Activated CD4-positive, alpha-beta T cell treated with anti-CD3 and anti-CD28 coated beads for 36 hours (primary cell): ENCODE data around the gene ASGR2. TPM values are rescaled to one million over a fixed set of nuclear protein-coding genes. Genes with fewer than 3 reads are reported as not detected.
A peak's percentile ranks its signal among the peaks of the same experiment; 100 is the strongest.
"Not testable (repeated sequence)": the region's sequence is repeated elsewhere in the genome, so short reads cannot be mapped to it uniquely, and the experiment has no call there.

Experiments
- ATAC-seq: fragments of 200-7000 bp; cut with Tn5 transposase; one replicate; pipeline ENCODE4 v1.10.0; 2021; ENCODE audit warnings: mild to moderate bottlenecking, moderate library complexity
- CTCF ChIA-PET: fragments of 350-600 bp; sonication (Branson Sonifier 250); formaldehyde crosslinking; loops from one replicate; lab custom pipeline; 2021; ENCODE audit warnings: antibody characterized with exemption; lab: Charles Lee
- POLR2A ChIA-PET: fragments of 350-600 bp; sonication (Branson Sonifier 250); formaldehyde crosslinking; loops from one replicate; lab custom pipeline; 2021; ENCODE audit warnings: antibody characterized with exemption, inconsistent platforms; lab: Charles Lee
- DNase-seq: peaks from one replicate; pipeline ENCODE4 v3.0.0-alpha.2; 2020
- H3K27ac Mint-ChIP-seq: one replicate; pipeline ENCODE4 v1.8.0; 2021; ENCODE audit warnings: mixed read lengths
- H3K27me3 Mint-ChIP-seq: one replicate; pipeline ENCODE4 v1.8.0; 2021; ENCODE audit warnings: mixed read lengths
- H3K36me3 Mint-ChIP-seq: one replicate; pipeline ENCODE4 v1.8.0; 2021; ENCODE audit warnings: low read depth, mixed read lengths
- H3K4me1 Mint-ChIP-seq: one replicate; pipeline ENCODE4 v1.8.0; 2021; ENCODE audit warnings: mixed read lengths
- H3K4me3 Mint-ChIP-seq: one replicate; pipeline ENCODE4 v1.8.0; 2021; ENCODE audit warnings: mild to moderate bottlenecking, moderate library complexity, mixed read lengths
- H3K9me3 Mint-ChIP-seq: one replicate; pipeline ENCODE4 v1.8.0; 2021; ENCODE audit warnings: low read depth, mixed read lengths
- intact Hi-C, 2 experiments: fragments of 100-400 bp; cut with DNase I in 1 of 2; cut with micrococcal nuclease in 1 of 2; formaldehyde crosslinking; loops; one replicate each; pipeline versions ENCODE4 v1.14.2 to v1.15.1; 2022 to 2024; cut with DNase I, micrococcal nuclease
- total RNA-seq, 2 experiments: library from RNA; stranded (reverse); gene quantifications; one replicate each; pipeline ENCODE4 v1.2.3, GENCODE V29; 2021

Gene ASGR2
- not detected for total RNA-seq

GRCh38 chr17:7114241-7114874 lies at the start of gene ASGR2:
Gene ASGR2 (minus strand): TSS chr17:7114822. CDS start chr17:7114240, 582 bp downstream.
- intact Hi-C loops = no loop called here
- DNase-seq = no peak
- CTCF ChIA-PET = interaction anchor here (0.5 kb wide), 1 partner anchor 19 kb away, joined by 3 read pairs; no protein-coding TSS in a partner anchor
- no peak for ATAC-seq
- no peak within 1 kb of the TSS for H3K4me3 Mint-ChIP-seq
- no peak within 1 kb of the TSS for H3K27ac Mint-ChIP-seq
- H3K36me3 Mint-ChIP-seq = no peaks in the 10 kb centered on the region
- no peaks in the 10 kb centered on the region for H3K27me3 Mint-ChIP-seq
- POLR2A ChIA-PET = interaction anchor here (0.5 kb wide), 1 partner anchor 247 kb away, joined by 5 read pairs; no protein-coding TSS in a partner anchor
- H3K4me1 Mint-ChIP-seq = peaks cover 7% of the 10 kb centered on the region
- no peaks in the 10 kb centered on the region for H3K9me3 Mint-ChIP-seq

GRCh38 chr17:7159571-7159970 lies 44.9 kb upstream of the ASGR2 start:
- H3K36me3 Mint-ChIP-seq, H3K9me3 Mint-ChIP-seq, DNase-seq, intact Hi-C loops, H3K4me3 Mint-ChIP-seq, ATAC-seq, H3K27ac Mint-ChIP-seq, H3K4me1 Mint-ChIP-seq, H3K27me3 Mint-ChIP-seq: not testable (repeated sequence)
- POLR2A ChIA-PET = interaction anchor here (0.7 kb wide), 1 partner anchor 37 kb away, joined by 4 read pairs; no protein-coding TSS in a partner anchor
- CTCF ChIA-PET = interaction anchor here (0.5 kb wide), 1 partner anchor 24 kb away, joined by 3 read pairs; no protein-coding TSS in a partner anchor

- H3K4me1 Mint-ChIP-seq, DNase-seq, H3K36me3 Mint-ChIP-seq, ATAC-seq, H3K9me3 Mint-ChIP-seq, CTCF ChIA-PET, H3K27ac Mint-ChIP-seq, intact Hi-C loops, POLR2A ChIA-PET, H3K4me3 Mint-ChIP-seq, H3K27me3 Mint-ChIP-seq: not testable (repeated sequence)
Observed at GRCh38 chr17:7158424-7158823, 43.8 kb upstream of the ASGR2 start.

GRCh38 chr17:7156342-7156940 lies 41.8 kb upstream of the ASGR2 start:
- peaks cover 8% of the 10 kb centered on the region for H3K27me3 Mint-ChIP-seq
- DNase-seq (no peak), ATAC-seq (no peak)
- no peak overlapping the region for H3K4me3 Mint-ChIP-seq
- H3K36me3 Mint-ChIP-seq = no peaks in the 10 kb centered on the region
- intact Hi-C loops = no loop called here
- no peak overlapping the region for H3K27ac Mint-ChIP-seq
- ChIA-PET POLR2A (no interaction called here), CTCF (interaction anchor here (1.6 kb wide), 1 partner anchor 135 kb away, joined by 4 read pairs; no protein-coding TSS in a partner anchor)
- no peaks in the 10 kb centered on the region for H3K4me1 Mint-ChIP-seq
- no peaks in the 10 kb centered on the region for H3K9me3 Mint-ChIP-seq

- no peak overlapping the region for H3K27ac Mint-ChIP-seq
- POLR2A ChIA-PET = no interaction called here
- CTCF ChIA-PET = interaction anchor here (0.5 to 1.2 kb wide), 5 partner anchors 13 to 250 kb away, joined by 3 read pairs; no protein-coding TSS in a partner anchor
- H3K9me3 Mint-ChIP-seq = no peaks in the 10 kb centered on the region
- H3K4me3 Mint-ChIP-seq = no peak overlapping the region
- intact Hi-C loops = no loop called here
- peaks cover 3% of the 10 kb centered on the region for H3K27me3 Mint-ChIP-seq
- no peaks in the 10 kb centered on the region for H3K36me3 Mint-ChIP-seq
- ATAC-seq = peak; percentile 87
- H3K4me1 Mint-ChIP-seq = no peaks in the 10 kb centered on the region
- DNase-seq = peak; percentile 22
Observed at GRCh38 chr17:7147772-7148171, 33.1 kb upstream of the ASGR2 start.

GRCh38 chr17:7146115-7146514 lies 31.5 kb upstream of the ASGR2 start:
- Mint-ChIP-seq H3K4me3 (no peak overlapping the region), H3K9me3 (no peaks in the 10 kb centered on the region), H3K4me1 (no peaks in the 10 kb centered on the region), H3K36me3 (no peaks in the 10 kb centered on the region), H3K27me3 (no peaks in the 10 kb centered on the region), H3K27ac (no peak overlapping the region)
- DNase-seq = no peak
- ChIA-PET POLR2A (no interaction called here), CTCF (interaction anchor here (1.4 kb wide), 1 partner anchor 100 kb away, joined by 3 read pairs; no protein-coding TSS in a partner anchor)
- intact Hi-C loops = no loop called here
- no peak for ATAC-seq

GRCh38 chr17:7144213-7144612 lies 29.6 kb upstream of the ASGR2 start:
- Mint-ChIP-seq H3K4me1 (no peaks in the 10 kb centered on the region), H3K27ac (no peak overlapping the region), H3K36me3 (no peaks in the 10 kb centered on the region), H3K9me3 (no peaks in the 10 kb centered on the region), H3K27me3 (no peaks in the 10 kb centered on the region), H3K4me3 (no peak overlapping the region)
- ChIA-PET CTCF (interaction anchor here (0.8 kb wide), 1 partner anchor 8 kb away, joined by 3 read pairs; no protein-coding TSS in a partner anchor), POLR2A (no interaction called here)
- no peak for ATAC-seq
- no peak for DNase-seq
- intact Hi-C loops = no loop called here

- DNase-seq = no peak
- Mint-ChIP-seq H3K9me3 (no peaks in the 10 kb centered on the region), H3K4me3 (no peak overlapping the region), H3K27me3 (no peaks in the 10 kb centered on the region), H3K4me1 (no peaks in the 10 kb centered on the region), H3K27ac (no peak overlapping the region), H3K36me3 (no peaks in the 10 kb centered on the region)
- ATAC-seq = no peak
- ChIA-PET POLR2A (no interaction called here), CTCF (interaction anchor here (0.6 to 7.3 kb wide), 3 partner anchors 66 to 96 kb away, joined by 3 to 110 read pairs (median 20); no protein-coding TSS in a partner anchor)
- intact Hi-C loops = no loop called here
Observed at GRCh38 chr17:7141824-7142223, 27.2 kb upstream of the ASGR2 start.

- Mint-ChIP-seq H3K4me1 (peaks cover 3% of the 10 kb centered on the region), H3K4me3 (no peak overlapping the region), H3K27me3 (no peaks in the 10 kb centered on the region), H3K27ac (no peak overlapping the region), H3K36me3 (no peaks in the 10 kb centered on the region), H3K9me3 (no peaks in the 10 kb centered on the region)
- ATAC-seq (no peak), DNase-seq (no peak)
- POLR2A ChIA-PET = no interaction called here
- intact Hi-C loops = loop anchor here (5.0 to 10.0 kb wide), 2 partner anchors 38 to 155 kb away; partner anchors contain the start of genes ASGR1 (in 1 of the 2) and YBX2 (in 1 of the 2)
- CTCF ChIA-PET = interaction anchor here (0.8 to 7.3 kb wide), 4 partner anchors 63 to 229 kb away, joined by 3 to 110 read pairs (median 12); no protein-coding TSS in a partner anchor
Observed at GRCh38 chr17:7139400-7139799, 24.8 kb upstream of the ASGR2 start.

- Mint-ChIP-seq H3K4me1 (peaks cover 3% of the 10 kb centered on the region), H3K27ac (no peak overlapping the region), H3K9me3 (no peaks in the 10 kb centered on the region), H3K27me3 (no peaks in the 10 kb centered on the region), H3K4me3 (no peak overlapping the region), H3K36me3 (no peaks in the 10 kb centered on the region)
- DNase-seq (no peak), ATAC-seq (no peak)
- intact Hi-C loops = loop anchor here (5.0 to 10.0 kb wide), 2 partner anchors 38 to 156 kb away; partner anchors contain the start of genes ASGR1 (in 1 of the 2) and YBX2 (in 1 of the 2)
- ChIA-PET POLR2A (no interaction called here), CTCF (interaction anchor here (0.5 to 7.8 kb wide), 6 partner anchors 13 to 94 kb away, joined by 3 to 136 read pairs (median 12); partner anchors contain the start of genes CLEC10A and SLC16A11)
Observed at GRCh38 chr17:7138800-7139381, 24.3 kb upstream of the ASGR2 start.
